ENCODE data around the gene DISC1. TPM values are rescaled to one million over a fixed set of nuclear protein-coding genes. Genes with fewer than 3 reads are reported as not detected.
A peak's percentile ranks its signal among the peaks of the same experiment; 100 is the strongest.

DISC1 gene
- total RNA-seq, 1 experiment from 2014 or later: 13.5 TPM

DNA sequence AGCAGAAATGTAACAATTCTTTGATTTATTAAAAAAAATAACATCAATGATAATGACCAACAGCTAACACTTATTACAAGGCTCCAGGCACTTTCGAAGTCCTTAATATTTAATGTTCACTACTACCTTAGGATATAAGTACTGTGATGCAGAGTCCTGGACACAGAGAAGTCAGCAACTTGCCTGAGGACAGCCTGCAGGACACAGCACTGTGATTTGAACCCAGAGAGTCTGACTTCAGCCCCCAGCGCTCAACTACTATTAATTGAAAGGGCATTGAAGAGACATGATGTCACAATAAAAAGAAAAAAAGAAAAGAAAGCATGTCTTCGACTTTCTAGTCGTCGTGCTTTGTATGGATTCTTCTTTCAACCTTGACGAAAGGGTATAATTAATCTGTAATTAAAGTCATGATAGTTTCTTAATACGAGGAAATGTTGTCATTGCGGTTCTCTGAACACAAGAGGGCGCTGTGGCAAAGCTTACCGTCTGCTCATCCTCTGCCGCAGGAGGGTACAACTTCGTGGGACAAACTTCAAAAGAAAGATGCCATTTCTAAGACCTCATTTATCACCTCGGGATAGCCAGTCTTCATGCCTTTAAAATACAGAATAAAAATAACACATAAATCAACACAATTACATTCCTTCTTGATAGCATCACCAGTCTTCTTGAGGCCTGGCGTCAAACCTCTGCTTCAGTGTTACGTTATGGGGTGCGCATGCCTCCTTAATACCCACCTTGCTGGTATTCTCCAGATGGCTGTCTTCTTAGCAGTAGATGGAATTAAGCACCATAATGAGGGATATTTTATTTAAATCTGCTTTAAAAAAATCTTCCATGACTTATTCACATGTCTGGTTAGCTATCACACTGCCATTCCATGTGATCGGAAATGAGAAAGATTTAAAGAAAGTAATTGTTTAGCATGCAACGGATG lies 240.1 kb downstream of the DISC1 start:
- Mint-ChIP-seq H3K27me3 (ENCODE audit: insufficient read depth, unreplicated experiment) (no peaks in the 10 kb centered on the region), H3K27ac (ENCODE audit: unreplicated experiment) (no peak overlapping the region), H3K4me1 (ENCODE audit: low read depth, unreplicated experiment) (no peaks in the 10 kb centered on the region), H3K9me3 (ENCODE audit: unreplicated experiment) (no peaks in the 10 kb centered on the region), H3K36me3 (ENCODE audit: insufficient read depth, unreplicated experiment) (no peaks in the 10 kb centered on the region), H3K4me3 (ENCODE audit: unreplicated experiment) (no peak overlapping the region)
- no peaks in the 10 kb centered on the region for H3K9me3 ChIP-seq
- no peaks in the 10 kb centered on the region for H3K36me3 ChIP-seq (ENCODE audit: control insufficient read depth, insufficient read depth, low read length)
- H3K4me1 ChIP-seq: no peaks in the 10 kb centered on the region
- TF ChIP-seq, protein P1, sequence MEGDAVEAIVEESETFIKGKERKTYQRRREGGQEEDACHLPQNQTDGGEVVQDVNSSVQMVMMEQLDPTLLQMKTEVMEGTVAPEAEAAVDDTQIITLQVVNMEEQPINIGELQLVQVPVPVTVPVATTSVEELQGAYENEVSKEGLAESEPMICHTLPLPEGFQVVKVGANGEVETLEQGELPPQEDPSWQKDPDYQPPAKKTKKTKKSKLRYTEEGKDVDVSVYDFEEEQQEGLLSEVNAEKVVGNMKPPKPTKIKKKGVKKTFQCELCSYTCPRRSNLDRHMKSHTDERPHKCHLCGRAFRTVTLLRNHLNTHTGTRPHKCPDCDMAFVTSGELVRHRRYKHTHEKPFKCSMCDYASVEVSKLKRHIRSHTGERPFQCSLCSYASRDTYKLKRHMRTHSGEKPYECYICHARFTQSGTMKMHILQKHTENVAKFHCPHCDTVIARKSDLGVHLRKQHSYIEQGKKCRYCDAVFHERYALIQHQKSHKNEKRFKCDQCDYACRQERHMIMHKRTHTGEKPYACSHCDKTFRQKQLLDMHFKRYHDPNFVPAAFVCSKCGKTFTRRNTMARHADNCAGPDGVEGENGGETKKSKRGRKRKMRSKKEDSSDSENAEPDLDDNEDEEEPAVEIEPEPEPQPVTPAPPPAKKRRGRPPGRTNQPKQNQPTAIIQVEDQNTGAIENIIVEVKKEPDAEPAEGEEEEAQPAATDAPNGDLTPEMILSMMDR (IDR thresholded peaks at IDR 0.05; ENCODE audit: insufficient read depth in 1 of 2, low read depth in 1 of 2, low read length in 1 of 2, severe bottlenecking in 1 of 2, unreplicated experiment in 1 of 2): peak; percentile 80 to 93
- intact Hi-C loops (cut with micrococcal nuclease; ENCODE audit: unreplicated experiment): loop anchor here (1.0 to 5.0 kb wide), 2 partner anchors 764 to 1376 kb away; partner anchors contain the start of gene SIPA1L2
- H3K4me3 ChIP-seq (ENCODE audit: low read depth, low read length): no peak overlapping the region
- CTCF ChIA-PET: interaction anchor here (1.4 to 2.1 kb wide), 3 partner anchors 110 to 1375 kb away, joined by 3 to 6 read pairs (median 4); no protein-coding TSS in a partner anchor
- POLR2A ChIA-PET: no interaction called here
- no TSS peak for BruUV-seq (replicated peaks)
- peak; percentile 41 to 54 for DNase-seq
- no peaks in the 10 kb centered on the region for H3K27me3 ChIP-seq (replicated peaks; ENCODE audit: control insufficient read depth, insufficient read depth, low read length)

DNA sequence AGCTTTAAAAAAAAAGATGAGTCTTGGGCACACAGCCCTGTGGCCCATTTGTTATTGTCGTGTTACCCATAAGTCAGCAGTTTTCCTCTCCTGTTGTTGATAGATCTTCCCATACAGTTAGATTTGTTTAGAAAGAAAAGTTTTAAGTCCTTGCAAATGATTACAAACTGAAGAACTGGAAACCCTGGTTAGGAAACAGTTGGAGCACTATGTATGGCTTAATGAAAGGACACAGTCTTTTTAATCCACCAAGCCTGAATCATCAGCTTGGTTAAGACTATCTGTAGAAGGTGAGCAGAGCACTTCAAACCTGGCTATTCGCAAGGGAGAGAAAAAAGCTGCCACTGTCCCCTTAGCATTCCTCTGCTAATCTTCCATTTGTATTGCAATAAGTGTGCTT lies 241.0 kb downstream of the DISC1 start:
- H3K9me3 ChIP-seq: no peaks in the 10 kb centered on the region
- POLR2A ChIA-PET: no interaction called here

DNA sequence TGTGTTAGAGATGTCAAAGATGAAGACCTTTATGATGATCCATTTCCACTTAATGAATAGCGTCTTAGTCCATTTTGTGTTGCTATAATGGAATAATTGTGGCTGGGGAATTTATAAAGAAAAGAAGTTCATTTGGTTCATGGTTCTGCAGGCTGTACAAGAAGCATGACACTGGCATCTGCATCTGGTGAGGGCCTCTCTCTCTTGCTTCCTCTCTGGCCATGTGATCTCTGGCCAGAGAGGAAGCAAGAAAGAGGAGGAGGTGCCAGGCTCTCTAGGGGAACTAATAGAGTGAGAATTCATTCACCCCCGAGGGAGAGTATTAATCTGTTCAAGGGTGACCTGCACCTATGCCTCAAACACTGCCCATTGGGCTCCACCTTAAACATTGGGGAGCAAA lies 242.8 kb downstream of the DISC1 start:
- ChIA-PET POLR2A (no interaction called here), CTCF (no interaction called here)
- TF ChIP-seq, protein P1 (IDR thresholded peaks at IDR 0.05; ENCODE audit: insufficient read depth in 1 of 2, low read depth in 1 of 2, low read length in 1 of 2, severe bottlenecking in 1 of 2, unreplicated experiment in 1 of 2): no peak
- Histone ChIP-seq H3K9me3 (no peaks in the 10 kb centered on the region), H3K36me3 (ENCODE audit: control insufficient read depth, insufficient read depth, low read length) (no peaks in the 10 kb centered on the region), H3K4me3 (ENCODE audit: low read depth, low read length) (no peak overlapping the region), H3K4me1 (no peaks in the 10 kb centered on the region), H3K27me3 (replicated peaks; ENCODE audit: control insufficient read depth, insufficient read depth, low read length) (no peaks in the 10 kb centered on the region)
- Mint-ChIP-seq H3K4me3 (ENCODE audit: unreplicated experiment) (no peak overlapping the region), H3K36me3 (ENCODE audit: insufficient read depth, unreplicated experiment) (peaks cover 7% of the 10 kb centered on the region), H3K27ac (ENCODE audit: unreplicated experiment) (no peak overlapping the region), H3K4me1 (ENCODE audit: low read depth, unreplicated experiment) (no peaks in the 10 kb centered on the region), H3K27me3 (ENCODE audit: insufficient read depth, unreplicated experiment) (no peaks in the 10 kb centered on the region), H3K9me3 (ENCODE audit: unreplicated experiment) (no peaks in the 10 kb centered on the region)
- no peak for DNase-seq
- intact Hi-C loops (cut with micrococcal nuclease; ENCODE audit: unreplicated experiment): loop anchor here (5.0 kb wide), 1 partner anchor 1373 kb away; no protein-coding TSS in a partner anchor
- BruUV-seq (replicated peaks): no TSS peak

More for the DNA sequence above, 241.0 kb downstream of the DISC1 start:
- DNase-seq: no peak
- H3K4me1 ChIP-seq: no peaks in the 10 kb centered on the region
- intact Hi-C loops (cut with micrococcal nuclease; ENCODE audit: unreplicated experiment): loop anchor here (5.0 kb wide), 1 partner anchor 1375 kb away; no protein-coding TSS in a partner anchor
- H3K36me3 ChIP-seq (ENCODE audit: control insufficient read depth, insufficient read depth, low read length): no peaks in the 10 kb centered on the region
- no peaks in the 10 kb centered on the region for H3K36me3 Mint-ChIP-seq (ENCODE audit: insufficient read depth, unreplicated experiment)
- H3K4me3 ChIP-seq (ENCODE audit: low read depth, low read length): no peak overlapping the region
- no peaks in the 10 kb centered on the region for H3K27me3 Mint-ChIP-seq (ENCODE audit: insufficient read depth, unreplicated experiment)
- TF ChIP-seq, protein P1 (IDR thresholded peaks at IDR 0.05; ENCODE audit: insufficient read depth in 1 of 2, low read depth in 1 of 2, low read length in 1 of 2, severe bottlenecking in 1 of 2, unreplicated experiment in 1 of 2): no peak
- no TSS peak for BruUV-seq (replicated peaks)
- no peaks in the 10 kb centered on the region for H3K27me3 ChIP-seq (replicated peaks; ENCODE audit: control insufficient read depth, insufficient read depth, low read length)
- CTCF ChIA-PET: interaction anchor here (1.4 to 2.1 kb wide), 2 partner anchors 111 to 760 kb away, joined by 3 to 6 read pairs; no protein-coding TSS in a partner anchor
- no peak overlapping the region for H3K4me3 Mint-ChIP-seq (ENCODE audit: unreplicated experiment)
- H3K27ac Mint-ChIP-seq (ENCODE audit: unreplicated experiment): no peak overlapping the region
- H3K4me1 Mint-ChIP-seq (ENCODE audit: low read depth, unreplicated experiment): no peaks in the 10 kb centered on the region
- H3K9me3 Mint-ChIP-seq (ENCODE audit: unreplicated experiment): no peaks in the 10 kb centered on the region

All from Caco-2 (cell line).